Measurements from ENCODE around the gene ATRNL1.

Gene ATRNL1

GRCh38 chr10:115845921-115846320 is 752.8 kb downstream of the ATRNL1 start:
- Histone ChIP-seq H3K23ac (ENCODE audit: low read length) (no peak overlapping the region), H2AFZ (ENCODE audit: insufficient read depth, low read length, poor library complexity) (no peak overlapping the region), H4K8ac (ENCODE audit: low read depth, low read length) (no peak overlapping the region), H3K4me1 (ENCODE audit: control insufficient read depth in 1 of 2, insufficient read depth in 2 of 2, low read length in 2 of 2) (no peaks in the 10 kb centered on the region), H3K9ac (ENCODE audit: low read length) (no peak overlapping the region), H3K27ac (ENCODE audit: low read depth, low read length) (no peak overlapping the region), H3K4ac (ENCODE audit: low read depth, low read length) (no peak overlapping the region), H4K91ac (ENCODE audit: low read depth, low read length) (no peak overlapping the region), H4K12ac (ENCODE audit: low read depth, low read length) (no peak overlapping the region), H3K9me3 (ENCODE audit: insufficient read depth, low read depth, low read length) (no peaks in the 10 kb centered on the region), H3K4me3 (ENCODE audit: low read depth, low read length) (no peak overlapping the region), H3K4me2 (ENCODE audit: low read length) (no peak overlapping the region), H3K27me3 (ENCODE audit: insufficient read depth, low read length) (no peaks in the 10 kb centered on the region), H2BK120ac (ENCODE audit: insufficient read depth, low read length, poor library complexity) (no peak overlapping the region), H3K36me3 (ENCODE audit: control insufficient read depth in 1 of 2, insufficient read depth in 2 of 2, low read length in 2 of 2) (no peaks in the 10 kb centered on the region), H2AK5ac (ENCODE audit: low read length) (no peak overlapping the region), H3K79me1 (ENCODE audit: low read length) (no peaks in the 10 kb centered on the region), H2BK12ac (ENCODE audit: low read length) (no peak overlapping the region), H2BK5ac (ENCODE audit: low read depth, low read length, poor library complexity) (no peak overlapping the region), H3K18ac (ENCODE audit: low read length) (no peak overlapping the region), H3K79me2 (ENCODE audit: control insufficient read depth, insufficient read depth, low read length, poor library complexity) (no peaks in the 10 kb centered on the region), H3K14ac (ENCODE audit: low read length) (no peak overlapping the region)
- WGBS (ENCODE audit: extremely low coverage, insufficient coverage, insufficient read length): no CpG with 5 or more reads among the region's 1 CpG
- DNase-seq: no peak

- Histone ChIP-seq H2AFZ (ENCODE audit: insufficient read depth, low read length, poor library complexity) (no peak overlapping the region), H3K27me3 (ENCODE audit: insufficient read depth, low read length) (no peaks in the 10 kb centered on the region), H3K4me3 (ENCODE audit: low read depth, low read length) (no peak overlapping the region), H3K27ac (ENCODE audit: low read depth, low read length) (no peak overlapping the region), H3K4me2 (ENCODE audit: low read length) (no peak overlapping the region), H3K4me1 (ENCODE audit: control insufficient read depth in 1 of 2, insufficient read depth in 2 of 2, low read length in 2 of 2) (no peaks in the 10 kb centered on the region), H3K79me1 (ENCODE audit: low read length) (no peaks in the 10 kb centered on the region), H4K8ac (ENCODE audit: low read depth, low read length) (no peak overlapping the region), H3K9ac (ENCODE audit: low read length) (no peak overlapping the region), H2BK12ac (ENCODE audit: low read length) (no peak overlapping the region), H3K4ac (ENCODE audit: low read depth, low read length) (no peak overlapping the region), H2AK5ac (ENCODE audit: low read length) (no peak overlapping the region), H3K14ac (ENCODE audit: low read length) (no peak overlapping the region), H3K79me2 (ENCODE audit: control insufficient read depth, insufficient read depth, low read length, poor library complexity) (no peaks in the 10 kb centered on the region), H3K23ac (ENCODE audit: low read length) (no peak overlapping the region), H3K18ac (ENCODE audit: low read length) (no peak overlapping the region), H3K9me3 (ENCODE audit: insufficient read depth, low read depth, low read length) (no peaks in the 10 kb centered on the region), H3K36me3 (ENCODE audit: control insufficient read depth in 1 of 2, insufficient read depth in 2 of 2, low read length in 2 of 2) (no peaks in the 10 kb centered on the region), H4K91ac (ENCODE audit: low read depth, low read length) (no peak overlapping the region), H2BK120ac (ENCODE audit: insufficient read depth, low read length, poor library complexity) (no peak overlapping the region), H2BK5ac (ENCODE audit: low read depth, low read length, poor library complexity) (no peak overlapping the region), H4K12ac (ENCODE audit: low read depth, low read length) (no peak overlapping the region)
- no CpG with 5 or more reads among the region's 1 CpG for WGBS (ENCODE audit: extremely low coverage, insufficient coverage, insufficient read length)
- no peak for DNase-seq
Observed at GRCh38 chr10:115846528-115846927, 753.4 kb downstream of the ATRNL1 start.

GRCh38 chr10:115849197-115849596 is 756.0 kb downstream of the ATRNL1 start:
- Histone ChIP-seq H2BK12ac (ENCODE audit: low read length) (no peak overlapping the region), H4K91ac (ENCODE audit: low read depth, low read length) (no peak overlapping the region), H3K4me2 (ENCODE audit: low read length) (no peak overlapping the region), H2AFZ (ENCODE audit: insufficient read depth, low read length, poor library complexity) (no peak overlapping the region), H3K9me3 (ENCODE audit: insufficient read depth, low read depth, low read length) (no peaks in the 10 kb centered on the region), H3K18ac (ENCODE audit: low read length) (no peak overlapping the region), H3K23ac (ENCODE audit: low read length) (no peak overlapping the region), H3K79me1 (ENCODE audit: low read length) (no peaks in the 10 kb centered on the region), H2AK5ac (ENCODE audit: low read length) (no peak overlapping the region), H3K14ac (ENCODE audit: low read length) (no peak overlapping the region), H3K9ac (ENCODE audit: low read length) (no peak overlapping the region), H3K4ac (ENCODE audit: low read depth, low read length) (no peak overlapping the region), H3K79me2 (ENCODE audit: control insufficient read depth, insufficient read depth, low read length, poor library complexity) (no peaks in the 10 kb centered on the region), H2BK5ac (ENCODE audit: low read depth, low read length, poor library complexity) (no peak overlapping the region), H2BK120ac (ENCODE audit: insufficient read depth, low read length, poor library complexity) (no peak overlapping the region), H3K36me3 (ENCODE audit: control insufficient read depth in 1 of 2, insufficient read depth in 2 of 2, low read length in 2 of 2) (no peaks in the 10 kb centered on the region), H3K27me3 (ENCODE audit: insufficient read depth, low read length) (no peaks in the 10 kb centered on the region), H4K8ac (ENCODE audit: low read depth, low read length) (no peak overlapping the region), H3K4me1 (ENCODE audit: control insufficient read depth in 1 of 2, insufficient read depth in 2 of 2, low read length in 2 of 2) (no peaks in the 10 kb centered on the region), H3K4me3 (ENCODE audit: low read depth, low read length) (no peak overlapping the region), H4K12ac (ENCODE audit: low read depth, low read length) (no peak overlapping the region), H3K27ac (ENCODE audit: low read depth, low read length) (no peak overlapping the region)
- DNase-seq: no peak
- no CpG with 5 or more reads among the region's 2 CpGs for WGBS (ENCODE audit: extremely low coverage, insufficient coverage, insufficient read length)

- no peak overlapping the region for H3K4ac ChIP-seq (ENCODE audit: low read depth, low read length)
- H2BK120ac ChIP-seq (ENCODE audit: insufficient read depth, low read length, poor library complexity): no peak overlapping the region
- H3K4me2 ChIP-seq (ENCODE audit: low read length): no peak overlapping the region
- H2AFZ ChIP-seq (ENCODE audit: insufficient read depth, low read length, poor library complexity): no peak overlapping the region
- no peak overlapping the region for H3K14ac ChIP-seq (ENCODE audit: low read length)
- no CpG with 5 or more reads among the region's 1 CpG for WGBS (ENCODE audit: extremely low coverage, insufficient coverage, insufficient read length)
- H2BK12ac ChIP-seq (ENCODE audit: low read length): no peak overlapping the region
- DNase-seq: no peak
- no peak overlapping the region for H2AK5ac ChIP-seq (ENCODE audit: low read length)
- no peak overlapping the region for H3K4me3 ChIP-seq (ENCODE audit: low read depth, low read length)
- H3K9ac ChIP-seq (ENCODE audit: low read length): no peak overlapping the region
- no peak overlapping the region for H4K12ac ChIP-seq (ENCODE audit: low read depth, low read length)
- H4K91ac ChIP-seq (ENCODE audit: low read depth, low read length): no peak overlapping the region
- H2BK5ac ChIP-seq (ENCODE audit: low read depth, low read length, poor library complexity): no peak overlapping the region
- H4K8ac ChIP-seq (ENCODE audit: low read depth, low read length): no peak overlapping the region
- H3K23ac ChIP-seq (ENCODE audit: low read length): no peak overlapping the region
- no peaks in the 10 kb centered on the region for H3K9me3 ChIP-seq (ENCODE audit: insufficient read depth, low read depth, low read length)
- no peaks in the 10 kb centered on the region for H3K36me3 ChIP-seq (ENCODE audit: control insufficient read depth in 1 of 2, insufficient read depth in 2 of 2, low read length in 2 of 2)
- H3K27ac ChIP-seq (ENCODE audit: low read depth, low read length): no peak overlapping the region
- no peaks in the 10 kb centered on the region for H3K27me3 ChIP-seq (ENCODE audit: insufficient read depth, low read length)
- H3K18ac ChIP-seq (ENCODE audit: low read length): no peak overlapping the region
- H3K79me1 ChIP-seq (ENCODE audit: low read length): no peaks in the 10 kb centered on the region
- no peaks in the 10 kb centered on the region for H3K79me2 ChIP-seq (ENCODE audit: control insufficient read depth, insufficient read depth, low read length, poor library complexity)
- H3K4me1 ChIP-seq (ENCODE audit: control insufficient read depth in 1 of 2, insufficient read depth in 2 of 2, low read length in 2 of 2): no peaks in the 10 kb centered on the region
Observed at GRCh38 chr10:115850666-115851065, 757.5 kb downstream of the ATRNL1 start.

Data from trophoblast cell (in vitro differentiated cells and primary cell).